SU-DHL-6 (cell line): Measurements from ENCODE around the gene USP7.

Experiments used
- H2AFZ ChIP-seq: fragments of 200-600 bp; sonication (generic); 2 replicates; pipeline ENCODE4 v1.6.1; 2014; ENCODE audit warnings: low read depth, mild to moderate bottlenecking, moderate library complexity, mixed read lengths, antibody characterized with exemption, low read length; ENCODE audit not compliant: severe bottlenecking
- H3F3A ChIP-seq: fragments of 200-600 bp; shearing (Covaris generic); 2 replicates; pipeline ENCODE4 v1.6.0; 2016; ENCODE audit warnings: antibody characterized with exemption, mild to moderate bottlenecking; ENCODE audit not compliant: insufficient read depth
- H3K27ac ChIP-seq: fragments of 200-600 bp; sonication (generic); 2 replicates; pipeline ENCODE4 v1.5.1; 2016; ENCODE audit warnings: low read depth, mild to moderate bottlenecking, low read length, moderate library complexity, mixed read lengths
- H3K27me3 ChIP-seq: fragments of 200-600 bp; sonication (generic), shearing (Covaris generic); 2 replicates; pipeline ENCODE4 v1.6.0; 2014; ENCODE audit warnings: mild to moderate bottlenecking, low read length
- H3K36me3 ChIP-seq: fragments of 200-600 bp; sonication (generic); 2 replicates; pipeline ENCODE4 v1.6.1; 2014; ENCODE audit warnings: mild to moderate bottlenecking, low read length, mixed read lengths
- H3K4me2 ChIP-seq: fragments of 300-600, 200-600 bp; shearing (Covaris generic), sonication (generic); 2 replicates; pipeline ENCODE4 v1.6.0; 2014; ENCODE audit warnings: low read length, low read depth, mild to moderate bottlenecking; ENCODE audit not compliant: poor library complexity, severe bottlenecking
- H3K4me3 ChIP-seq: fragments of 200-600 bp; sonication (generic); 2 replicates; pipeline ENCODE4 v1.5.1; 2014; ENCODE audit warnings: antibody characterized with exemption, low read length, mild to moderate bottlenecking, mixed read lengths; ENCODE audit not compliant: insufficient read depth, poor library complexity, severe bottlenecking
- H3K79me2 ChIP-seq: fragments of 200-600 bp; sonication (generic); 2 replicates; pipeline ENCODE4 v1.6.1; 2014; ENCODE audit warnings: mild to moderate bottlenecking, low read length, moderate library complexity; ENCODE audit not compliant: insufficient read depth
- H3K9ac ChIP-seq: fragments of 200-600 bp; sonication (generic); 2 replicates; pipeline ENCODE4 v1.7.0; 2014; ENCODE audit warnings: mild to moderate bottlenecking, low read length
- H3K9me2 ChIP-seq: fragments of 200-600 bp; sonication (generic); replicated peaks from 2 replicates; pipeline ENCODE4 v1.6.1; 2014; ENCODE audit warnings: low read length; ENCODE audit not compliant: insufficient read depth
- H3K9me3 ChIP-seq: fragments of 200-600 bp; sonication (generic); 2 replicates; pipeline ENCODE4 v1.6.1; 2014; ENCODE audit warnings: low read length, mixed read lengths; ENCODE audit not compliant: insufficient read depth
- H4K20me1 ChIP-seq: fragments of 200-600 bp; sonication (generic); 2 replicates; pipeline ENCODE4 v1.6.1; 2014; ENCODE audit warnings: low read depth, mild to moderate bottlenecking, antibody characterized with exemption, low read length, moderate library complexity, mixed read lengths
- EZH2phosphoT487 ChIP-seq: fragments of 200-600 bp; sonication (generic), shearing (Covaris generic); conservative IDR thresholded peaks from 2 replicates; pipeline ENCODE4 v1.6.1; 2018; ENCODE audit warnings: mild to moderate bottlenecking, antibody characterized with exemption, low read length, moderate library complexity, mixed read lengths
- TF ChIP-seq, protein P1 (sequence below): fragments of 200-600 bp; sonication (generic); IDR thresholded peaks from one replicate; pipeline ENCODE4 v1.5.1; 2017; ENCODE audit warnings: antibody characterized with exemption, mild to moderate bottlenecking, low read length, moderate library complexity; ENCODE audit not compliant: insufficient read depth, poor library complexity, severe bottlenecking

The USP7 gene

GRCh38 chr16:8892101-8892575 is 71.6 kb downstream of the USP7 start:
- no peaks in the 10 kb centered on the region for H3K9me2 ChIP-seq
- H3K36me3 ChIP-seq: peaks cover 17% of the 10 kb centered on the region
- H3K4me2 ChIP-seq: peak overlapping the region; percentile 36
- H3K9ac ChIP-seq: no peak overlapping the region
- H3F3A ChIP-seq: peaks cover 10% of the 10 kb centered on the region
- no peak for TF ChIP-seq EZH2phosphoT487
- TF ChIP-seq, protein P1, sequence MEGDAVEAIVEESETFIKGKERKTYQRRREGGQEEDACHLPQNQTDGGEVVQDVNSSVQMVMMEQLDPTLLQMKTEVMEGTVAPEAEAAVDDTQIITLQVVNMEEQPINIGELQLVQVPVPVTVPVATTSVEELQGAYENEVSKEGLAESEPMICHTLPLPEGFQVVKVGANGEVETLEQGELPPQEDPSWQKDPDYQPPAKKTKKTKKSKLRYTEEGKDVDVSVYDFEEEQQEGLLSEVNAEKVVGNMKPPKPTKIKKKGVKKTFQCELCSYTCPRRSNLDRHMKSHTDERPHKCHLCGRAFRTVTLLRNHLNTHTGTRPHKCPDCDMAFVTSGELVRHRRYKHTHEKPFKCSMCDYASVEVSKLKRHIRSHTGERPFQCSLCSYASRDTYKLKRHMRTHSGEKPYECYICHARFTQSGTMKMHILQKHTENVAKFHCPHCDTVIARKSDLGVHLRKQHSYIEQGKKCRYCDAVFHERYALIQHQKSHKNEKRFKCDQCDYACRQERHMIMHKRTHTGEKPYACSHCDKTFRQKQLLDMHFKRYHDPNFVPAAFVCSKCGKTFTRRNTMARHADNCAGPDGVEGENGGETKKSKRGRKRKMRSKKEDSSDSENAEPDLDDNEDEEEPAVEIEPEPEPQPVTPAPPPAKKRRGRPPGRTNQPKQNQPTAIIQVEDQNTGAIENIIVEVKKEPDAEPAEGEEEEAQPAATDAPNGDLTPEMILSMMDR: no peak
- H4K20me1 ChIP-seq: no peaks in the 10 kb centered on the region
- H3K4me3 ChIP-seq: no peak overlapping the region
- H2AFZ ChIP-seq: no peak overlapping the region
- no peaks in the 10 kb centered on the region for H3K79me2 ChIP-seq
- no peaks in the 10 kb centered on the region for H3K9me3 ChIP-seq
- no peaks in the 10 kb centered on the region for H3K27me3 ChIP-seq
- peak overlapping the region; percentile 84 for H3K27ac ChIP-seq

DNA sequence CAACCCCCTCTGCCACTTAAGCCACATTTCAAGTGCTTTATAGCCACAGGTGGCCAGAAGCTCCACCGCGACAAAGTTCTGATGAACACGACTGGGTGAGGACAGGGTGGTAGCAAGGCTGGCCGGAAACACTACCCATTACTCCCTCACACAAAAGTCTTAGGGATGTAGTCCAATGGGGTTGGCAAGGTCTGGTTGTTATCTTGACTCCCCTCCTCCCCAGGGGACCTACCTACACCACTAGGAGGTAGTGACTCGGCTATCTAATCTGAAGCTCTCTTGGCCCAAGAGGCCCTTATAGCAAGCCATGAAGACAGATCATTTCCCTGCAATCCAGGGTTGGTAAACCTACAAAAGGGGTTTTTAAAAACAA is 73.2 kb downstream of the USP7 start:
- no peaks in the 10 kb centered on the region for H3K9me2 ChIP-seq
- H3K4me2 ChIP-seq: no peak overlapping the region
- H3K36me3 ChIP-seq: peaks cover 11% of the 10 kb centered on the region
- H3K9ac ChIP-seq: no peak overlapping the region
- H3K4me3 ChIP-seq: no peak overlapping the region
- no peaks in the 10 kb centered on the region for H3K79me2 ChIP-seq
- peaks cover 10% of the 10 kb centered on the region for H3F3A ChIP-seq
- no peaks in the 10 kb centered on the region for H3K27me3 ChIP-seq
- H4K20me1 ChIP-seq: no peaks in the 10 kb centered on the region
- H3K27ac ChIP-seq: peak overlapping the region; percentile 84
- H3K9me3 ChIP-seq: no peaks in the 10 kb centered on the region
- TF ChIP-seq, protein P1: no peak
- TF ChIP-seq EZH2phosphoT487: no peak
- no peak overlapping the region for H2AFZ ChIP-seq

DNA sequence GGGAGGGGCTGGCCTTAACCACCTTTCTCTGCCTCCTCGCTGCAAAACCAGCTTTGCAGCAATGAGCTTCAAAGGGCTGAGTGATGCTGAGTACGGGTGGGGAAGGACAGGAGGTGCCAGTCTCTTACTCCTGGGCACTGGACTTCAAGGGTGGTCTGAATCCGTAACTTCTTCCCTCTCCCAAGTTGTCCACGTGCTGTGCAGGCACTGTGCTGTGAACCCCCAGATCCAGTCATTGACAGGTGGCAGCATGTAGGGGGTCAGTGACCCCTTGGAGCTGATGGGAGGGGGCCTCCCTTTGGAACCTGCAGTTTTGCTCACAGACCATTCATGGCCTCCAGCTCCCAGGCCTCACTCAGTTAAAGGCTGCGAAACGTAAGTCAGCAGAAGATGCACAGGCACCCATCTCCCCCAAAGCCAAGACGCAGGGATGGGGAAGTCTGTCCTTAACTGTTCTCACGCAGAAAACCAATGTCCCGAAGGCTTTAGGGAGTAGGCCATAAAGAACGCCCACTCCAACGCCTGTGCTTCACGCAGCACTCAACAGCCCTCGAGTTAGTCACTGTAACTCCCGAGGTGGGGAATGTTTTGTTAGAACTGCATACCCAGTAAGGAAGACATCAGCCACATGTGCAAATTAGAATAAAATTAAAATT is 73.7 kb downstream of the USP7 start:
- no peaks in the 10 kb centered on the region for H3K9me3 ChIP-seq
- no peaks in the 10 kb centered on the region for H3K9me2 ChIP-seq
- TF ChIP-seq, protein P1: no peak
- TF ChIP-seq EZH2phosphoT487: no peak
- H3K36me3 ChIP-seq: peaks cover 6% of the 10 kb centered on the region; the same call in 1 of the 2 replicates
- no peak overlapping the region for H2AFZ ChIP-seq
- H3K9ac ChIP-seq: no peak overlapping the region
- H4K20me1 ChIP-seq: no peaks in the 10 kb centered on the region
- H3K27me3 ChIP-seq: no peaks in the 10 kb centered on the region
- H3F3A ChIP-seq: peaks cover 10% of the 10 kb centered on the region
- no peak overlapping the region for H3K4me2 ChIP-seq
- 0 out of 2 replicates have a peak overlapping the region, but pooled peaks have one; percentile 84 for H3K27ac ChIP-seq
- no peak overlapping the region for H3K4me3 ChIP-seq
- H3K79me2 ChIP-seq: no peaks in the 10 kb centered on the region
